SJCRH30 (cell line): ENCODE results near the gene TRPM2. TPM values are rescaled to one million over a fixed set of nuclear protein-coding genes. Genes with fewer than 3 reads are reported as not detected.
A peak's percentile ranks its signal among the peaks of the same experiment; 100 is the strongest.

Experiments
- DNase-seq, 2 experiments: peaks; one replicate each; pipeline ENCODE4 v3.0.0-alpha.2; 2015 to 2020
- H3K27ac ChIP-seq: fragments of 250-450 bp; sonication (Bioruptor Pico); 2 replicates; pipeline ENCODE4 v1.5.1; 2020; ENCODE audit warnings: mild to moderate bottlenecking, moderate library complexity
- H3K27me3 ChIP-seq: fragments of 250-450 bp; sonication (Bioruptor Pico); 2 replicates; pipeline ENCODE4 v1.5.1; 2020; ENCODE audit warnings: mild to moderate bottlenecking, moderate library complexity
- H3K36me3 ChIP-seq: fragments of 250-450 bp; sonication (Bioruptor Pico); 2 replicates; pipeline ENCODE4 v1.5.1; 2020; ENCODE audit warnings: mild to moderate bottlenecking, moderate library complexity
- H3K4me1 ChIP-seq: fragments of 250-450 bp; sonication (Bioruptor Pico); 2 replicates; pipeline ENCODE4 v1.5.1; 2020; ENCODE audit warnings: mild to moderate bottlenecking, moderate library complexity
- H3K4me3 ChIP-seq: fragments of 250-450 bp; sonication (Bioruptor Pico); 2 replicates; pipeline ENCODE4 v1.5.1; 2020; ENCODE audit warnings: mild to moderate bottlenecking, moderate library complexity
- H3K9me3 ChIP-seq: fragments of 250-450 bp; sonication (Bioruptor Pico); replicated peaks from 2 replicates; pipeline ENCODE4 v1.5.1; 2020; ENCODE audit warnings: mild to moderate bottlenecking, moderate library complexity
- total RNA-seq: library from RNA; depleted of rRNA; stranded (reverse); fragments of >200 nt; shearing (Covaris generic); gene quantifications from 2 replicates; pipeline ENCODE4 v1.2.3, GENCODE V29; 2014; rRNA removed

TRPM2 gene
- total RNA-seq, 1 experiment from 2014 or later: 0.87 TPM

GRCh38 chr21:44483288-44484237, 130.1 kb downstream of the TRPM2 start:
- Histone ChIP-seq H3K4me3 (no peak overlapping the region), H3K36me3 (no peaks in the 10 kb centered on the region), H3K9me3 (no peaks in the 10 kb centered on the region), H3K27me3 (no peaks in the 10 kb centered on the region), H3K4me1 (no peaks in the 10 kb centered on the region), H3K27ac (no peak overlapping the region)
- DNase-seq: no peak

GRCh38 chr21:44484498-44485253, 131.3 kb downstream of the TRPM2 start:
- Histone ChIP-seq H3K4me3 (no peak overlapping the region), H3K36me3 (no peaks in the 10 kb centered on the region), H3K27me3 (no peaks in the 10 kb centered on the region), H3K9me3 (no peaks in the 10 kb centered on the region), H3K4me1 (no peaks in the 10 kb centered on the region), H3K27ac (no peak overlapping the region)
- no peak for DNase-seq

- Histone ChIP-seq H3K27me3 (no peaks in the 10 kb centered on the region), H3K4me3 (no peak overlapping the region), H3K27ac (no peak overlapping the region), H3K36me3 (no peaks in the 10 kb centered on the region), H3K4me1 (no peaks in the 10 kb centered on the region), H3K9me3 (no peaks in the 10 kb centered on the region)
- no peak for DNase-seq
Observed at GRCh38 chr21:44485254-44485793, 131.9 kb downstream of the TRPM2 start.

GRCh38 chr21:44485796-44486195, 132.4 kb downstream of the TRPM2 start:
- no peak for DNase-seq
- Histone ChIP-seq H3K36me3 (no peaks in the 10 kb centered on the region), H3K4me1 (no peaks in the 10 kb centered on the region), H3K27me3 (no peaks in the 10 kb centered on the region), H3K27ac (no peak overlapping the region), H3K4me3 (no peak overlapping the region), H3K9me3 (no peaks in the 10 kb centered on the region)

- no peaks in the 10 kb centered on the region for H3K9me3 ChIP-seq
- H3K4me1 ChIP-seq: no peaks in the 10 kb centered on the region
- DNase-seq: no peak
- H3K4me3 ChIP-seq: no peak overlapping the region
- H3K36me3 ChIP-seq: no peaks in the 10 kb centered on the region
- no peaks in the 10 kb centered on the region for H3K27me3 ChIP-seq
- no peak overlapping the region for H3K27ac ChIP-seq
Observed at GRCh38 chr21:44486302-44486701, 132.9 kb downstream of the TRPM2 start.

- Histone ChIP-seq H3K4me1 (no peaks in the 10 kb centered on the region), H3K4me3 (no peak overlapping the region), H3K27me3 (no peaks in the 10 kb centered on the region), H3K9me3 (no peaks in the 10 kb centered on the region), H3K27ac (no peak overlapping the region), H3K36me3 (no peaks in the 10 kb centered on the region)
- DNase-seq: peak; percentile 44 to 61
Observed at GRCh38 chr21:44487831-44488230, 134.4 kb downstream of the TRPM2 start.

- H3K27me3 ChIP-seq: no peaks in the 10 kb centered on the region
- H3K27ac ChIP-seq: no peak overlapping the region
- no peak overlapping the region for H3K4me3 ChIP-seq
- H3K9me3 ChIP-seq: no peaks in the 10 kb centered on the region
- peak in 1 of 2 experiments; percentile 36 for DNase-seq
- no peaks in the 10 kb centered on the region for H3K4me1 ChIP-seq
- no peaks in the 10 kb centered on the region for H3K36me3 ChIP-seq
Observed at GRCh38 chr21:44489962-44490361, 136.5 kb downstream of the TRPM2 start.

GRCh38 chr21:44490405-44490804, 137.0 kb downstream of the TRPM2 start:
- H3K36me3 ChIP-seq: no peaks in the 10 kb centered on the region

GRCh38 chr21:44490816-44491215, 137.4 kb downstream of the TRPM2 start:
- no peaks in the 10 kb centered on the region for H3K36me3 ChIP-seq
- no peaks in the 10 kb centered on the region for H3K9me3 ChIP-seq
- H3K4me3 ChIP-seq: no peak overlapping the region
- no peaks in the 10 kb centered on the region for H3K27me3 ChIP-seq
- no peak overlapping the region for H3K27ac ChIP-seq
- no peak for DNase-seq
- H3K4me1 ChIP-seq: no peaks in the 10 kb centered on the region

More at GRCh38 chr21:44490405-44490804, 137.0 kb downstream of the TRPM2 start:
- H3K9me3 ChIP-seq: no peaks in the 10 kb centered on the region
- no peaks in the 10 kb centered on the region for H3K4me1 ChIP-seq
- DNase-seq: no peak
- no peaks in the 10 kb centered on the region for H3K27me3 ChIP-seq
- no peak overlapping the region for H3K27ac ChIP-seq
- no peak overlapping the region for H3K4me3 ChIP-seq

Other genes with a start within 250 kb of the TRPM2 start
- gene PWP2, start 246.2 kb upstream of the TRPM2 start, total RNA-seq: 1.1 and 1.4 TPM in 2 replicates
- 5.1 and 6.5 TPM in 2 replicates for gene GATD3, start 219.9 kb upstream of the TRPM2 start, total RNA-seq
- gene ICOSLG, start 112.7 kb upstream of the TRPM2 start, total RNA-seq: 0.13 TPM in 1 of 2 replicates, not detected in the other
- not detected in 2 replicates for gene DNMT3L, start 91.7 kb upstream of the TRPM2 start, total RNA-seq
- gene AIRE, start 67.7 kb upstream of the TRPM2 start, total RNA-seq: 0.10 TPM in 1 of 2 replicates, not detected in the other
- gene PFKL, start 53.6 kb upstream of the TRPM2 start, total RNA-seq: 49.8 and 50.7 TPM in 2 replicates
- 7.5 and 8.2 TPM in 2 replicates for gene CFAP410, start 14.2 kb upstream of the TRPM2 start, total RNA-seq
- gene LRRC3, start 101.9 kb downstream of the TRPM2 start, total RNA-seq: not detected in 2 replicates
- not detected in 2 replicates for gene KRTAP10-1, start 186.6 kb downstream of the TRPM2 start, total RNA-seq
- not detected in 2 replicates for gene KRTAP10-2, start 197.9 kb downstream of the TRPM2 start, total RNA-seq
- not detected in 2 replicates for gene KRTAP10-3, start 205.2 kb downstream of the TRPM2 start, total RNA-seq
- gene KRTAP10-4, start 220.1 kb downstream of the TRPM2 start, total RNA-seq: not detected in 2 replicates
- gene KRTAP10-5, start 227.0 kb downstream of the TRPM2 start, total RNA-seq: not detected in 2 replicates
- not detected in 2 replicates for gene KRTAP10-6, start 238.9 kb downstream of the TRPM2 start, total RNA-seq
- gene KRTAP10-7, start 247.0 kb downstream of the TRPM2 start, total RNA-seq: not detected in 2 replicates